HUES48 (cell line): ENCODE results near the gene ZNF263.

Experiments
- H3K27ac ChIP-seq: one replicate; pipeline ENCODE4 v1.7.0; 2013; ENCODE audit warnings: low read depth, low read length, inconsistent platforms
- H3K27me3 ChIP-seq: 2 replicates; pipeline ENCODE4 v1.6.1; 2013; ENCODE audit warnings: mild to moderate bottlenecking, low read length; ENCODE audit not compliant: control insufficient read depth, insufficient read depth
- H3K36me3 ChIP-seq: 2 replicates; pipeline ENCODE4 v1.6.1; 2013; ENCODE audit warnings: low read length; ENCODE audit not compliant: control insufficient read depth, insufficient read depth
- H3K4me1 ChIP-seq: 2 replicates; pipeline ENCODE4 v1.6.1; 2013; ENCODE audit warnings: mild to moderate bottlenecking, low read length; ENCODE audit not compliant: control insufficient read depth, insufficient read depth
- H3K4me3 ChIP-seq: 2 replicates; pipeline ENCODE4 v1.5.1; 2013; ENCODE audit warnings: mild to moderate bottlenecking, low read depth, low read length
- H3K9ac ChIP-seq: 2 replicates; pipeline ENCODE4 v1.6.1; 2013; ENCODE audit warnings: mild to moderate bottlenecking, low read depth, low read length, moderate library complexity
- H3K9me3 ChIP-seq: 2 replicates; pipeline ENCODE4 v1.6.1; 2013; ENCODE audit warnings: low read length; ENCODE audit not compliant: control insufficient read depth, insufficient read depth

Gene ZNF263

DNA sequence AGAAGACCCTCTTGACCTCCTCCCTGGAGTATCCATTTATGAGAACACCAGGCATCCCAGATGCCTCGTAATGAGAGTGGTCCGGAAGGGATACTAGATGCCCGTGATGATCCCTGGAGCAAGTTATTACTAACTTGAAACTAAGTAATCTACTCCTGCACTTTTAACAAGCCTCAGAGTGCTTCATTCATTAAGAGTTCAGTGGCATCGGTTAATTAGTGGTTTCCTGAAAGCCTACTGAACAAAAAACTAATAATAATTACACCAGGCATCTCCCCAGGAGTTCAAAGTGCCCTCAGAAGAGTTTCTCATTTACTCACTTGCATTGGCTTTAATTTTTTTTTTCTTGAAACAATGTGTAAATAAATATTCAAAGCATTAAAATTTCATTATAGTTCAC is 44.2 kb downstream of the ZNF263 start:
- Histone ChIP-seq H3K27ac (no peak overlapping the region), H3K9ac (no peak overlapping the region), H3K36me3 (no peaks in the 10 kb centered on the region), H3K4me3 (no peak overlapping the region), H3K4me1 (no peaks in the 10 kb centered on the region), H3K27me3 (no peaks in the 10 kb centered on the region), H3K9me3 (peaks cover 19% of the 10 kb centered on the region)

DNA sequence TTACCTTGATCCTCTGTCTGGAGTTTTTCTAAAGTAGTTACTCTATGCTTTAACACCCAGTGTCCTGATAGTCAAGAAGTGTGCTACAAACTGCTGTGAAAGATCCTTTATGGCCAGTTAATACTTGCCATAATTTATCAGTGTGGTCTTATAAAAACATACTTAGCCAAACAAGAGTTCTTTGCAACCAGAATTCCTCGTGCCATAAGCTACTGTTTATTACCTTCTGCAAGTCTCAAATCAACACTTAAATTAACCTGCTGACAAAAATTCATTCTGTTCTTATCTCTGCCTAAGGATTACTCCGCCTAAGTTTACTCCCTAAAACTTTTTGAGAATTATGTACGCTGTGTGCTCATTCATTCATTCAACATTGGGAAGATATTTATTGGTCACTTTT is 44.8 kb downstream of the ZNF263 start:
- no peaks in the 10 kb centered on the region for H3K27me3 ChIP-seq
- H3K9me3 ChIP-seq = peaks cover 19% of the 10 kb centered on the region
- no peaks in the 10 kb centered on the region for H3K4me1 ChIP-seq
- no peak overlapping the region for H3K4me3 ChIP-seq
- no peak overlapping the region for H3K9ac ChIP-seq
- no peaks in the 10 kb centered on the region for H3K36me3 ChIP-seq
- no peak overlapping the region for H3K27ac ChIP-seq

DNA sequence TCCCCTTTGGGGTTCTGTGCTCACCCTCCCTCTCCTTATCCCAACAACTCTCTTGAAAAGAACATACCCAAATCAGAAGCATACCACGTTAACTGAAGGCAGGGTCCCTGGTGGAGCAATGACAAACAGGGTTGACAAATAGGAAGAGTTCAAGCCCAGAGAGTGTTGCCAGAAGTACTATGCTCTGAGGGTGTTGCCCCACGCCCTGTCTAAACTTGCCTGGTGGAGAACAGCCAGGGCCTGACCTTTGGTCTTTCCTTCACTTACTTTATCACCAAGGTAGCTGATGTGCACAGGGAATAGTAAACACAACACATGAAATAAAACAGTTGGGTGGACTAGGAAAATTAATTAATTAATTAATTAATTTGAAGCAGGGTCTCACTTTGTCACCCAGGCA is 45.4 kb downstream of the ZNF263 start:
- H3K4me1 ChIP-seq = no peaks in the 10 kb centered on the region
- no peak overlapping the region for H3K27ac ChIP-seq
- H3K27me3 ChIP-seq = no peaks in the 10 kb centered on the region
- no peak overlapping the region for H3K9ac ChIP-seq
- H3K4me3 ChIP-seq = no peak overlapping the region
- no peaks in the 10 kb centered on the region for H3K36me3 ChIP-seq
- peaks cover 16% of the 10 kb centered on the region for H3K9me3 ChIP-seq
